NCI-H187 treated with DMSO at 0.1 percent for 48 hours (cell line): ENCODE measurements around the gene NR2C2.

ENCODE experiments used
- DNase-seq: peaks from one replicate; lab custom pipeline; 2025; lab: John Stamatoyannopoulos, UW

The NR2C2 gene

GRCh38 chr3:15064299-15064834 is 117.0 kb downstream of the NR2C2 start:
- DNase-seq, result no peak

- DNase-seq, result peak; percentile 31
These were observed 117.6 kb downstream of the NR2C2 start, which contains the start of gene MRPS25 for GRCh38 chr3:15064835-15065549. Gene MRPS25, minus strand, starts transcription at chr3:15065315. Its CDS starts 121 bp downstream, at chr3:15065194.

GRCh38 chr3:15065550-15066007 is 118.2 kb downstream of the NR2C2 start:
- DNase-seq, result no peak

- DNase-seq, result no peak
These were observed 119.1 kb downstream of the NR2C2 start for GRCh38 chr3:15066467-15066866.

GRCh38 chr3:15069441-15069840 is 122.1 kb downstream of the NR2C2 start:
- no peak for DNase-seq

GRCh38 chr3:15071699-15072098 is 124.3 kb downstream of the NR2C2 start:
- DNase-seq, result no peak

GRCh38 chr3:15074500-15074899 is 127.1 kb downstream of the NR2C2 start:
- DNase-seq, result no peak

GRCh38 chr3:15079091-15079490 is 131.7 kb downstream of the NR2C2 start:
- no peak for DNase-seq

- DNase-seq, result no peak
These were observed 134.7 kb downstream of the NR2C2 start for GRCh38 chr3:15081960-15082664.

- DNase-seq, result no peak
These were observed 135.9 kb downstream of the NR2C2 start for GRCh38 chr3:15083252-15083651.

GRCh38 chr3:15086263-15086662 is 138.9 kb downstream of the NR2C2 start:
- DNase-seq, result no peak

- DNase-seq, result no peak
These were observed 139.3 kb downstream of the NR2C2 start for GRCh38 chr3:15086699-15087098.

- DNase-seq, result no peak
These were observed 141.8 kb downstream of the NR2C2 start for GRCh38 chr3:15089201-15089600.

GRCh38 chr3:15091575-15091974 is 144.2 kb downstream of the NR2C2 start:
- no peak for DNase-seq

- DNase-seq, result no peak
These were observed 145.3 kb downstream of the NR2C2 start for GRCh38 chr3:15092686-15093085.

GRCh38 chr3:15094187-15094875 is 146.9 kb downstream of the NR2C2 start:
- no peak for DNase-seq

- DNase-seq, result no peak
These were observed 148.7 kb downstream of the NR2C2 start for GRCh38 chr3:15096046-15096445.

- DNase-seq, result no peak
These were observed 150.5 kb downstream of the NR2C2 start for GRCh38 chr3:15097891-15098290.
